ENCODE data around the gene PADI6. TPM values are rescaled to one million over a fixed set of nuclear protein-coding genes. Genes with fewer than 3 reads are reported as not detected.
A peak's percentile ranks its signal among the peaks of the same experiment; 100 is the strongest.

Gene PADI6
- total RNA-seq, 1 donor from 2014 or later = not detected

DNA sequence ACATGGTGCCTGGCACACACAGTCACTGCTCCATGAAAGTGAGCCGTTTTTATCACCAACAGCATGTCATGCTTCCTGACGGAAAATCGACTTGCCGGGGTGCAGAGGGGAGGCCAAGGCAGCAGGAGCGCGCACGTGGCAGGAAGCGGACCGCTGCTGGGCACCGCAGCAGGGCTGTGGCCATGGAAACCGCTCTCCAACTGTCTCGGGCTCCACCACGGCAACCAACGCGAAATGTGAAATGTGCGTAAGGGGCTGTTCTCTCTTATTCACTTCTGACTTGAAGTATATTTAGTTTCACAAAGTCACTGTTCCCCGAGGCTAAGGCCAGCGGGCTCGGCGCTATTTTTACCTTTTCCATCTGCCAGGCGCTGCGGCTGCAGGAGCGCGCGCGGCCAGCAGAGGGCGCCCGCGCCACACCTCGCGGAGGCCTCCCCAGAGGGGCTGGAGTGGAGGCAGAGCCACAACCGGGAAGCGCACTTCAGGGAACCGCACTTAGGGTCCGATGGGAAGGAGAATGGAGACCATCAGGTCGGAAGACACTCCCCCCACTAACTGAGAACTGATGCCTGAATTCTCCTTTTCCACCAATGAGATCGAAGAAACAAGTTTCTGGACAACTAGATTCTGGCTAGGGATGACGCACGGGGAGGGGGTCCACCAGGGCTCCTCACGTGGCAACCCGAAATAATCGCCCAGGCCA is 47.8 kb downstream of the PADI6 start:
- Mint-ChIP-seq H3K36me3 (ENCODE audit: low read depth) (peaks cover 97% of the 10 kb centered on the region), H3K4me3 (ENCODE audit: low read depth) (no peak overlapping the region), H3K27ac (no peak overlapping the region), H3K9me3 (no peaks in the 10 kb centered on the region), H3K27me3 (ENCODE audit: low read depth) (no peaks in the 10 kb centered on the region), H3K4me1 (ENCODE audit: low read depth) (peaks cover 5% of the 10 kb centered on the region)
- intact Hi-C loops (cut with micrococcal nuclease) = loop anchor here (2.0 kb wide), 1 partner anchor 19 kb away; the partner anchor contains the start of gene RCC2
- peak; percentile 30 for DNase-seq (ENCODE audit: low spot score)

DNA sequence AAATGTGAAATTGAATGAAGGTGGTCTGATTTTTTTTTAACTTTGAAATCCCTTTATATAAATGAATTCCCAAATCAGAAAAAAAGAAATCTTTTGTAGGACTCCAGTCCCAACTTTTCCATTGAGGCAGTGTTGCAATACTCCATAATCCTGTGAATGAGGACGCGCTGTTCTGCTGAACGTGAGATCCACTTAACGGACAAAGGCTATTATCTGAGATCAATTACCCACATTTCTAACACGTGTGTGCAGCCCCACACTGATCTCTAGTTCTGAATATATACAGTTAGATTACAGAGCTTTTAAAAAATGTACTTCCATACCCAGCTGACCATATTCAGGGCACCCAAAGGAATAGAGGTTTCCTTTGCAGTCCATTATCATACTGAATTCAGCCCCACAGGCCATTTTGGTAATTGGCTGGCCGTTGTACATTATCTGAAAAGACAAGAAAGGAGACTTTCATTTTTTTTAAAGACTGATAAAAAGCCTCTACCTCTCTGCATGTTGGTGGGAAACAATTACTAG is 48.5 kb downstream of the PADI6 start:
- peaks cover 97% of the 10 kb centered on the region for H3K36me3 Mint-ChIP-seq (ENCODE audit: low read depth)
- intact Hi-C loops (cut with micrococcal nuclease) = loop anchor here (2.0 kb wide), 1 partner anchor 18 kb away; the partner anchor contains the start of gene RCC2
- H3K4me3 Mint-ChIP-seq (ENCODE audit: low read depth) = no peak overlapping the region
- H3K27ac Mint-ChIP-seq = no peak overlapping the region
- peaks cover 5% of the 10 kb centered on the region for H3K4me1 Mint-ChIP-seq (ENCODE audit: low read depth)
- DNase-seq (ENCODE audit: low spot score) = no peak
- H3K9me3 Mint-ChIP-seq = no peaks in the 10 kb centered on the region
- no peaks in the 10 kb centered on the region for H3K27me3 Mint-ChIP-seq (ENCODE audit: low read depth)

DNA sequence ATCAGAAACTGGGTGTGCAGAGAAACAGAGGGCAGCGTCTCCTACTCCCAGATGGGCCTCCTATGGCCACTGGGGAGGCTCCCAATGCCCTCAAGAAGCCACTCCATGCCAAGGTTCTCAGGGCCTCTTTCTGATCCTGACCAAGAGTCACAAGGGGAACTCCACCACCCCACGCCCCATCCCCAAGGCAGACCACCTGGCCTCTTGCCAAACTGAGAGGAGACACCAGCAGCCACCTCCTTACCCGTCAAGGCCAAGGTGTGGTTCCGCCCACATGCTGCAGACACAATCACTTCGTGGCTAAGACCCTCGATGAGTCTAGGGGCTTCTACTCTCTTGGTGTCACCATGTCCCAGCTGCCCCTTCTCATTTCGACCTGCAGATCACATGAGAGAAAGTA is 50.5 kb downstream of the PADI6 start:
- H3K27ac Mint-ChIP-seq = no peak overlapping the region
- peaks cover 96% of the 10 kb centered on the region for H3K36me3 Mint-ChIP-seq (ENCODE audit: low read depth)

DNA sequence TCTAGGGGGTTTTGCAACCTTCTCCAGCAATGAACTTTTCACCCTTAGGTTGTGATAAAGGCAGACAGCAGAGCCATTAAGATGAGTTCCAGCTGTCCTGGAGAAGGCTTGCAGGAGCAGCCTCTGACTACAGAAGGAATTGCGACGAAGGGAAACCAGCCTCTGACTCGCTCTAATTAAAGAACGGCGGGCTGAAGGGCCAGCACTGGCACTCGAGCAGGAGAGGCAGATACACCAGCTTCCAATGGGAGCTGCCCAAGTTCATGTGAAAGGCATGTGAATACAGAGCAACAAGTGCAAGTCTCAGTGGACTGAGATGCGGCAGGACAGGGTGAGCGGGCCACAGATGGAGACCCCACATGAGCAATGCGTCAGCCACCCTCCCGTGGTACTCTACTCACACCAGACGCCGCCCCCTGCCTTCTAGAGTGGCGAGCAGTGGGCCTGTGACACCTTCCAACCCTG is 51.8 kb downstream of the PADI6 start:
- intact Hi-C loops (cut with micrococcal nuclease) = no loop called here
- Mint-ChIP-seq H3K36me3 (ENCODE audit: low read depth) (peaks cover 93% of the 10 kb centered on the region), H3K27ac (no peak overlapping the region)

More for the DNA sequence above, 50.5 kb downstream of the PADI6 start:
- Mint-ChIP-seq H3K4me1 (ENCODE audit: low read depth) (peaks cover 7% of the 10 kb centered on the region), H3K4me3 (ENCODE audit: low read depth) (no peak overlapping the region), H3K9me3 (no peaks in the 10 kb centered on the region), H3K27me3 (ENCODE audit: low read depth) (no peaks in the 10 kb centered on the region)
- no peak for DNase-seq (ENCODE audit: low spot score)
- intact Hi-C loops (cut with micrococcal nuclease) = no loop called here

DNA sequence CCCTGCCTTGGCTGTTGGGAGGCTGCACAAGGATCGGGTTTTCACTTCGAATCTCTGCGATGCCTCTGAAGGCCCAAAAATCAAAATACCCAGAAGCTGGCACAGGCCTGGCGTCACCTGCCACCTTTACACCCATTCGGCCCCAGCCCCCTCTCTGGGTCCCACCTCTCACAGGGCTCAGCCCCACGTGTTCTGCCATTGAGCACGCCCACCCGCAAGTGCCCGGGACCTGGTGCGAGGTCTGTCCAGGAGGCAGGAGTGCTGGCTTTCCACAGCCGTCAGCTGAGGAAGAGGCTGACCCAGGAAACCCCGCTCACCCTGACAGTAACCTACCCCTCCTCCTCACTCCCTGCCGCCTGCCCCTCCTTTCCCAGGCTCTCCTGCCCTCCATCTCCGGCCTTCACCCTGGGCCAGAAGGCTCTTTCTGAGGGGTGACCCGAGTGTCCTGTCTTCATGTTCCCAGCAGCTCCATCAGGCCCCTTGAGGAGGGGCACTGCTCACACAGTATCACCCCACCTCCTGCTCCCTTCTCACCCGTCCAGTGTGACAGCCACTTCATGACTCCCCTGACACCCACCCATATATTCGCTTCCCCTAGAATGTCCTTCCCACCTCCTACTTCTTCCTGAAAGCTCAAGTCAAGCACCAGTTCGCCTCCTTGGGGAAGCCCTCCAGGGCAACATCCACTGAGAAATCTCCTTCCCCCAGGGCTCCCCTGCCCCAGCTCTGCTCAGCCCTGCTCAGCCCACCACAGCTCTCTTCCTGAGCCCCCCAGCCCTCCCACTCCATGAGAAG is 54.0 kb downstream of the PADI6 start:
- Mint-ChIP-seq H3K4me3 (ENCODE audit: low read depth) (no peak overlapping the region), H3K36me3 (ENCODE audit: low read depth) (peaks cover 85% of the 10 kb centered on the region), H3K27ac (no peak overlapping the region), H3K4me1 (ENCODE audit: low read depth) (peaks cover 9% of the 10 kb centered on the region), H3K9me3 (no peaks in the 10 kb centered on the region), H3K27me3 (ENCODE audit: low read depth) (no peaks in the 10 kb centered on the region)
- intact Hi-C loops (cut with micrococcal nuclease) = no loop called here
- no peak for DNase-seq (ENCODE audit: low spot score)

More for the DNA sequence above, 51.8 kb downstream of the PADI6 start:
- DNase-seq (ENCODE audit: low spot score) = no peak
- Mint-ChIP-seq H3K9me3 (no peaks in the 10 kb centered on the region), H3K27me3 (ENCODE audit: low read depth) (no peaks in the 10 kb centered on the region), H3K4me3 (ENCODE audit: low read depth) (no peak overlapping the region), H3K4me1 (ENCODE audit: low read depth) (peaks cover 10% of the 10 kb centered on the region)

DNA sequence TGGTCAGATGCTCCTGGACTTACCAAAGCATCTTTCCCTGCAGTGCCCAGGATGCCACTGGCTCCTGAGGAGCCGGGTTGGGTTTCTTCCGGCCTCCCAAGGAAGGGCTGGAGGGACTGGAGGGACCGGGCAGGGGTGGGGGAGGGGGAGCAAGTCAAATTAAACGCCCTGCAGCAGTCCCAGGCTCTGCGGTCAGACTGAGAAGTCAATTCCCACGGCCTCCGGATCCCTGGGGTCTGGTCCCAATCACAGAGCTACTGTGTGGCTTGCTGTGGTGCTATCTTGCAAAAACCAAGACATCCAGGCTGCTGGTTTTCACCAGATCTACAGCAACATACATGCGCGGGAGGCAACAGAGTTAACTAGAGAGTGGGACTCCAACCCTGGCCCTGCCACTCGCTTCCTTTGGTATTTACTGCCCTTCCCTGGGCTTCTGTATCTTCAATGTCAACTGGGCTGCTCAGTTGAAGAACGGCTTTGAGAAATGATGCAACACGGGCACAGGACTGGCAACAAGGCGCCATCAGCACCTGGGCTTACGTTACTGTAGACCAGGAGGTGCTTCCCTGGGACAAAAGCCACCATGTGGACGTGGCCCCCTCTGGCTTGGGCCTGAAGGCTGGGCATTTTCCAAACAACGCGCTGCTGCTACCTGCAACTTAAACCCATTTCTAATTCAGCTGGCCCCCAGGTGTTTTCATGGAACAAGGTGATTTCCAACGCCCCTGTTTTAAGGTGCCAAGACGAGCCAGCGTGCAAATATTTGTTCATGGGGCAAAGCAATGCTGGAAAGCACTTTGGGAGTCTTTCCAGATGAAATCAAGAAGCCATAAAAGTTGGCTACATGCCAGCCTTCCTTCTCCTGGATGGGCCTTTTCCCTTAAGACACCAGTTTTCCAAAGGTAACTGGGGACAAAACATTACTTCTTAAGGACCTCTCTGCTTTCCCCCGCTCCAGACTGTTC is 56.0 kb downstream of the PADI6 start:
- H3K4me3 Mint-ChIP-seq (ENCODE audit: low read depth) = no peak overlapping the region
- peaks cover 78% of the 10 kb centered on the region for H3K36me3 Mint-ChIP-seq (ENCODE audit: low read depth)
- no peak overlapping the region for H3K27ac Mint-ChIP-seq
- peaks cover 11% of the 10 kb centered on the region for H3K4me1 Mint-ChIP-seq (ENCODE audit: low read depth)
- intact Hi-C loops (cut with micrococcal nuclease) = no loop called here
- H3K9me3 Mint-ChIP-seq = no peaks in the 10 kb centered on the region
- H3K27me3 Mint-ChIP-seq (ENCODE audit: low read depth) = no peaks in the 10 kb centered on the region
- no peak for DNase-seq (ENCODE audit: low spot score)

DNA sequence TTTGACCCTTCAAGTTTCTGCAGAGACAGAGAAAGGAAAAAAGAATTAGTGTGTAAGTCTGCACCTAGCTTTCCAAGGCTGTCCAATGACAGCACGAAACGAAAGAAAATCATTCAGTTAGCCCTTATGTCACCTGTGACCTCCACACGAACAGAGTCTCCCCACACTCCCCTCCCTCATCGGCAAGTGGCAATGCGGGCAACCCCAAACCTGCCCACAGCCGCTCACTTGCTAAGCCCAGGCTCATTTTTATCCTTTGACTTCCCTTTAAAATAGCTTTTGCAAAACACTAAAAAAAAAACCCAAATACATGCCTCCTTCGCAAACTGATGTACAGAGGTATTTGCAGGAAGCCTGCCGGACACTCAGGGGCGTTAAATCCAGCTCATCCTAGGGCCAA is 57.2 kb downstream of the PADI6 start:
- H3K4me3 Mint-ChIP-seq (ENCODE audit: low read depth) = no peak overlapping the region
- no peak for DNase-seq (ENCODE audit: low spot score)
- no peak overlapping the region for H3K27ac Mint-ChIP-seq
- H3K27me3 Mint-ChIP-seq (ENCODE audit: low read depth) = no peaks in the 10 kb centered on the region
- intact Hi-C loops (cut with micrococcal nuclease) = no loop called here
- H3K36me3 Mint-ChIP-seq (ENCODE audit: low read depth) = peaks cover 78% of the 10 kb centered on the region
- H3K4me1 Mint-ChIP-seq (ENCODE audit: low read depth) = peaks cover 12% of the 10 kb centered on the region
- H3K9me3 Mint-ChIP-seq = no peaks in the 10 kb centered on the region

DNA sequence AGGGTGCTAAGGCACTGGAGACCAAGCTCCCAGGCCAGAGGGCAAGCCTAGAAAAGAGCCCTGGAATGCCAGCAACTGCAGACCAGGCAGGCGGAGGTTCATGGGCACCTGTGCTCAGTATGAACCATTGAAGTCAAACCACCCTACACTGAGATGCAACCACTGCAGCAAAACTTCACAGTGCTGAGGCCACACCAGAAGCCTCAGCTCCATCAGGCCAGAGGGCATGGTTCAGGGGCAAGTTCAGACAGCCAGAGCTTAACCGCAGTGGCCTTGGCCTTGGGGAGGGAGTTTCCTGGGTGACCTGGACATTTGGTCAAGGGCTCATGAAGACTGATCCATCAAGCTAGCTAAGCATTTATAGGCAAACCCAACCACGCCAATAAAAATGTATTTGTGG is 60.4 kb downstream of the PADI6 start:
- no peak for DNase-seq (ENCODE audit: low spot score)

DNA sequence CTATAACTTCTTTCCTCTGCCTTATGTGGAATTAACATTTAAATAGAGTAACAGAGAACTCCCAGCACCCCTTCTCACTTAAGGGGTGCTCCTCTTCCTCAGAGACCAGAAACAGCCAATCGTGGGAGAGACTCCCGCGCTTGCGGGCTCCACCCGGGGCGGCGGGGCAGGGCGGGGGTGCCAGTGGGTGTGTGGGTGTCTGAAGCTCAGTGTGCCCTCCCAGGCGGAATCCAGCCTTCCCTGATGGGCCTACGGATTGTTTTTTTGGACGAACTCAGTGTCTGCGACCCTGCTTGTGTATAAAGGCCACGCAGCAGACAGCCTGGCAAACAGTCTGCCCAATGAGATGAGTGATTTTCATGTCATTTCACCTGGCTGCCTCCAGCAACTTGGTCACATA is 61.3 kb downstream of the PADI6 start:
- Mint-ChIP-seq H3K4me1 (ENCODE audit: low read depth) (peaks cover 21% of the 10 kb centered on the region), H3K4me3 (ENCODE audit: low read depth) (no peak overlapping the region), H3K27me3 (ENCODE audit: low read depth) (no peaks in the 10 kb centered on the region), H3K27ac (no peak overlapping the region), H3K9me3 (no peaks in the 10 kb centered on the region), H3K36me3 (ENCODE audit: low read depth) (peaks cover 75% of the 10 kb centered on the region)
- no peak for DNase-seq (ENCODE audit: low spot score)
- intact Hi-C loops (cut with micrococcal nuclease) = no loop called here

More for the DNA sequence above, 60.4 kb downstream of the PADI6 start:
- no peak overlapping the region for H3K27ac Mint-ChIP-seq
- peaks cover 80% of the 10 kb centered on the region for H3K36me3 Mint-ChIP-seq (ENCODE audit: low read depth)
- no peak overlapping the region for H3K4me3 Mint-ChIP-seq (ENCODE audit: low read depth)
- no peaks in the 10 kb centered on the region for H3K9me3 Mint-ChIP-seq
- intact Hi-C loops (cut with micrococcal nuclease) = no loop called here
- H3K27me3 Mint-ChIP-seq (ENCODE audit: low read depth) = no peaks in the 10 kb centered on the region
- H3K4me1 Mint-ChIP-seq (ENCODE audit: low read depth) = peaks cover 21% of the 10 kb centered on the region

DNA sequence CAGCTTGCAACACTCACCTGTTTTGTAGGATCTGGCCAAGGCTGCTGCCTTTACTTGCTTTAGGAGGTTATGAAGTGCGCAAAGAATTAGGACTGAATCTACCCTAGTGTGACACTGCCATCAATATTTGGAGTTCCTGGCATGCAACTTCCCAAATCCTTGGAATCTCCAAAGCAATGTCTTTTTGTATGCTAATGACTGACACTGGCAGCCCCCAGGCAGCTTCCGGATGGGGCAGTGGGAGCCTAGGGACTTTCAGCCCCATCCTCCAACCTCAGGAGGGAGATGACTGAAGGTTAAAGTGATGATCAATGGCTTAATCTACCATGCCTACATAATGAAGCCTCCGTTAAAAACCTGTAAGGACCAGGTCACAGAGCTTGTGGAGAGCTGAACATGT is 62.0 kb downstream of the PADI6 start:
- H3K4me1 Mint-ChIP-seq (ENCODE audit: low read depth) = peaks cover 18% of the 10 kb centered on the region
- H3K27ac Mint-ChIP-seq = no peak overlapping the region
- DNase-seq (ENCODE audit: low spot score) = no peak
- no peaks in the 10 kb centered on the region for H3K9me3 Mint-ChIP-seq
- H3K27me3 Mint-ChIP-seq (ENCODE audit: low read depth) = no peaks in the 10 kb centered on the region
- no peak overlapping the region for H3K4me3 Mint-ChIP-seq (ENCODE audit: low read depth)
- peaks cover 70% of the 10 kb centered on the region for H3K36me3 Mint-ChIP-seq (ENCODE audit: low read depth)
- intact Hi-C loops (cut with micrococcal nuclease) = no loop called here

DNA sequence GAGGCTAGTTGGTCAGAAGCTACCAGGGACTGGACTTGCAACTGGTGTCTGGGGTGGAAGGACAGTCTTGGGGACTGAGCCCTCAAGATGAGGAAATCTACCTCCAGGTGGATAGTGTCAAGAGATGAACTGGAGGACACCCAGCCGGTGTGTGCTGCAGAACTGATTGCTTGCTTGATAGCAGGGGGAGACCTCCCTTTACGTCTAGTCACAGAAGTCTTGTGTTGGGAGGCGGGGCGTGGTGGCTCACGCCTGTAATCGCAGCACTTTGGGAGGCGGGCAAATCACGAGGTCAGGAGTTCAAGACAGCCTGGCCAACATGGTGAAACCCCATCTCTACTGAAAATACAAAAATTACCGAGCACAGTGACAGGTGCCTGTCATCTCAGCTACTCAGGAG is 62.6 kb downstream of the PADI6 start:
- Mint-ChIP-seq H3K36me3 (ENCODE audit: low read depth) (peaks cover 71% of the 10 kb centered on the region), H3K4me1 (ENCODE audit: low read depth) (peaks cover 18% of the 10 kb centered on the region), H3K4me3 (ENCODE audit: low read depth) (peak overlapping the region; percentile 49), H3K9me3 (no peaks in the 10 kb centered on the region), H3K27ac (no peak overlapping the region), H3K27me3 (ENCODE audit: low read depth) (no peaks in the 10 kb centered on the region)
- no peak for DNase-seq (ENCODE audit: low spot score)
- intact Hi-C loops (cut with micrococcal nuclease) = no loop called here
